ENCODE measurements around the gene CDH4. TPM values are rescaled to one million over a fixed set of nuclear protein-coding genes. Genes with fewer than 3 reads are reported as not detected.

CDH4 gene
- total and polyA plus RNA-seq, 2 of the 8 experiments (the other 6 are each of a cell fraction or from before 2014, with no cell fraction given) = 4.3 to 7.9 TPM

DNA sequence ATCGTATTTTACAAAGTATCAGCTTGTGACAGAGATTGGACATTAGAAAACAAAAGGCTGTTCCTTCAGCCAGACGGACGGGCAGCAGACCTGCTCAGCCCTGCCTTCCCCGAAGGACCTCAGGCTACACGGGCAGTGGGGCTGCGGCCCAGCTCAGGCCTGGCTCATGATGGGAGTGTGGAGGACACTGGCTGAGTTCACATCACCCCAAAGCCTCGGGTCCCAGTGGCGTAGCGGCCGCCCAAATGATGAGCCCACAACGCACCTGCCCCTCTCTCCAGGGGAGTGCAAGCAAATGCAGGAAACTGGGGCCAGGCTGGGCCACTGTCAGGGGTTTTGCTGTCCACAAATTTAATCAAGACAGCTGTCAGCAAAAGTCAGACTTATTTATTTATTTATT, 456.8 kb downstream of the CDH4 start (continued):
- TF ChIP-seq, protein P1, sequence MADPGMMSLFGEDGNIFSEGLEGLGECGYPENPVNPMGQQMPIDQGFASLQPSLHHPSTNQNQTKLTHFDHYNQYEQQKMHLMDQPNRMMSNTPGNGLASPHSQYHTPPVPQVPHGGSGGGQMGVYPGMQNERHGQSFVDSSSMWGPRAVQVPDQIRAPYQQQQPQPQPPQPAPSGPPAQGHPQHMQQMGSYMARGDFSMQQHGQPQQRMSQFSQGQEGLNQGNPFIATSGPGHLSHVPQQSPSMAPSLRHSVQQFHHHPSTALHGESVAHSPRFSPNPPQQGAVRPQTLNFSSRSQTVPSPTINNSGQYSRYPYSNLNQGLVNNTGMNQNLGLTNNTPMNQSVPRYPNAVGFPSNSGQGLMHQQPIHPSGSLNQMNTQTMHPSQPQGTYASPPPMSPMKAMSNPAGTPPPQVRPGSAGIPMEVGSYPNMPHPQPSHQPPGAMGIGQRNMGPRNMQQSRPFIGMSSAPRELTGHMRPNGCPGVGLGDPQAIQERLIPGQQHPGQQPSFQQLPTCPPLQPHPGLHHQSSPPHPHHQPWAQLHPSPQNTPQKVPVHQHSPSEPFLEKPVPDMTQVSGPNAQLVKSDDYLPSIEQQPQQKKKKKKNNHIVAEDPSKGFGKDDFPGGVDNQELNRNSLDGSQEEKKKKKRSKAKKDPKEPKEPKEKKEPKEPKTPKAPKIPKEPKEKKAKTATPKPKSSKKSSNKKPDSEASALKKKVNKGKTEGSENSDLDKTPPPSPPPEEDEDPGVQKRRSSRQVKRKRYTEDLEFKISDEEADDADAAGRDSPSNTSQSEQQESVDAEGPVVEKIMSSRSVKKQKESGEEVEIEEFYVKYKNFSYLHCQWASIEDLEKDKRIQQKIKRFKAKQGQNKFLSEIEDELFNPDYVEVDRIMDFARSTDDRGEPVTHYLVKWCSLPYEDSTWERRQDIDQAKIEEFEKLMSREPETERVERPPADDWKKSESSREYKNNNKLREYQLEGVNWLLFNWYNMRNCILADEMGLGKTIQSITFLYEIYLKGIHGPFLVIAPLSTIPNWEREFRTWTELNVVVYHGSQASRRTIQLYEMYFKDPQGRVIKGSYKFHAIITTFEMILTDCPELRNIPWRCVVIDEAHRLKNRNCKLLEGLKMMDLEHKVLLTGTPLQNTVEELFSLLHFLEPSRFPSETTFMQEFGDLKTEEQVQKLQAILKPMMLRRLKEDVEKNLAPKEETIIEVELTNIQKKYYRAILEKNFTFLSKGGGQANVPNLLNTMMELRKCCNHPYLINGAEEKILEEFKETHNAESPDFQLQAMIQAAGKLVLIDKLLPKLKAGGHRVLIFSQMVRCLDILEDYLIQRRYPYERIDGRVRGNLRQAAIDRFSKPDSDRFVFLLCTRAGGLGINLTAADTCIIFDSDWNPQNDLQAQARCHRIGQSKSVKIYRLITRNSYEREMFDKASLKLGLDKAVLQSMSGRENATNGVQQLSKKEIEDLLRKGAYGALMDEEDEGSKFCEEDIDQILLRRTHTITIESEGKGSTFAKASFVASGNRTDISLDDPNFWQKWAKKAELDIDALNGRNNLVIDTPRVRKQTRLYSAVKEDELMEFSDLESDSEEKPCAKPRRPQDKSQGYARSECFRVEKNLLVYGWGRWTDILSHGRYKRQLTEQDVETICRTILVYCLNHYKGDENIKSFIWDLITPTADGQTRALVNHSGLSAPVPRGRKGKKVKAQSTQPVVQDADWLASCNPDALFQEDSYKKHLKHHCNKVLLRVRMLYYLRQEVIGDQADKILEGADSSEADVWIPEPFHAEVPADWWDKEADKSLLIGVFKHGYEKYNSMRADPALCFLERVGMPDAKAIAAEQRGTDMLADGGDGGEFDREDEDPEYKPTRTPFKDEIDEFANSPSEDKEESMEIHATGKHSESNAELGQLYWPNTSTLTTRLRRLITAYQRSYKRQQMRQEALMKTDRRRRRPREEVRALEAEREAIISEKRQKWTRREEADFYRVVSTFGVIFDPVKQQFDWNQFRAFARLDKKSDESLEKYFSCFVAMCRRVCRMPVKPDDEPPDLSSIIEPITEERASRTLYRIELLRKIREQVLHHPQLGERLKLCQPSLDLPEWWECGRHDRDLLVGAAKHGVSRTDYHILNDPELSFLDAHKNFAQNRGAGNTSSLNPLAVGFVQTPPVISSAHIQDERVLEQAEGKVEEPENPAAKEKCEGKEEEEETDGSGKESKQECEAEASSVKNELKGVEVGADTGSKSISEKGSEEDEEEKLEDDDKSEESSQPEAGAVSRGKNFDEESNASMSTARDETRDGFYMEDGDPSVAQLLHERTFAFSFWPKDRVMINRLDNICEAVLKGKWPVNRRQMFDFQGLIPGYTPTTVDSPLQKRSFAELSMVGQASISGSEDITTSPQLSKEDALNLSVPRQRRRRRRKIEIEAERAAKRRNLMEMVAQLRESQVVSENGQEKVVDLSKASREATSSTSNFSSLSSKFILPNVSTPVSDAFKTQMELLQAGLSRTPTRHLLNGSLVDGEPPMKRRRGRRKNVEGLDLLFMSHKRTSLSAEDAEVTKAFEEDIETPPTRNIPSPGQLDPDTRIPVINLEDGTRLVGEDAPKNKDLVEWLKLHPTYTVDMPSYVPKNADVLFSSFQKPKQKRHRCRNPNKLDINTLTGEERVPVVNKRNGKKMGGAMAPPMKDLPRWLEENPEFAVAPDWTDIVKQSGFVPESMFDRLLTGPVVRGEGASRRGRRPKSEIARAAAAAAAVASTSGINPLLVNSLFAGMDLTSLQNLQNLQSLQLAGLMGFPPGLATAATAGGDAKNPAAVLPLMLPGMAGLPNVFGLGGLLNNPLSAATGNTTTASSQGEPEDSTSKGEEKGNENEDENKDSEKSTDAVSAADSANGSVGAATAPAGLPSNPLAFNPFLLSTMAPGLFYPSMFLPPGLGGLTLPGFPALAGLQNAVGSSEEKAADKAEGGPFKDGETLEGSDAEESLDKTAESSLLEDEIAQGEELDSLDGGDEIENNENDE (IDR thresholded peaks at IDR 0.05; ENCODE audit: insufficient replicate concordance, low read length) = no peak
- TF ChIP-seq CBX5 (IDR thresholded peaks at IDR 0.05; ENCODE audit: low read depth, low read length) (no peak), BACH1 (IDR thresholded peaks at IDR 0.05; ENCODE audit: low read length) (no peak)
- TF ChIP-seq, protein P2, sequence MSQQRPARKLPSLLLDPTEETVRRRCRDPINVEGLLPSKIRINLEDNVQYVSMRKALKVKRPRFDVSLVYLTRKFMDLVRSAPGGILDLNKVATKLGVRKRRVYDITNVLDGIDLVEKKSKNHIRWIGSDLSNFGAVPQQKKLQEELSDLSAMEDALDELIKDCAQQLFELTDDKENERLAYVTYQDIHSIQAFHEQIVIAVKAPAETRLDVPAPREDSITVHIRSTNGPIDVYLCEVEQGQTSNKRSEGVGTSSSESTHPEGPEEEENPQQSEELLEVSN (IDR thresholded peaks at IDR 0.05) = no peak

Measured in H1 (cell line).